Endothelial cell of umbilical vein (primary cell): ENCODE measurements around the gene SELENOF. TPM values are rescaled to one million over a fixed set of nuclear protein-coding genes. Genes with fewer than 3 reads are reported as not detected.

Source experiments
- BruUV-seq: library from RNA; stranded (reverse); fragments of 400-500 nt; replicated peaks from 2 replicates; lab custom pipeline; 2021; lab: Mats Ljungman, UMichigan
- CTCF ChIA-PET: fragments of 300-600, 350-600 bp; sonication (Branson Sonifier 250); formaldehyde crosslinking; loops from one replicate; lab custom pipeline; 2021; ENCODE audit warnings: antibody characterized with exemption, inconsistent platforms; lab: Charles Lee
- POLR2A ChIA-PET: fragments of 300-600, 350-600 bp; sonication (Branson Sonifier 250); formaldehyde crosslinking; loops from one replicate; lab custom pipeline; 2021; ENCODE audit warnings: antibody characterized with exemption, inconsistent platforms; lab: Charles Lee
- DNase-seq: peaks from one replicate; pipeline ENCODE4 v3.0.0-alpha.2; 2011; ENCODE audit warnings: low read depth, low spot score
- FAIRE-seq: peaks from 2 replicates; lab custom pipeline; 2011; peaks lifted over from hg19 to GRCh38; lab: Jason Lieb, UNC
- H2AFZ ChIP-seq: 2 replicates; pipeline ENCODE4 v1.6.0; 2012; ENCODE audit warnings: low read depth, low read length, control low read depth, inconsistent platforms
- H3K27ac ChIP-seq: 2 replicates; pipeline ENCODE4 v1.5.1; 2011; ENCODE audit warnings: low read depth, mild to moderate bottlenecking, control low read depth, low read length, moderate library complexity; ENCODE audit not compliant: insufficient read depth
- H3K27me3 ChIP-seq, 2 experiments: 2 replicates each; pipeline versions ENCODE4 v1.6.0 to v1.6.1; 2011; ENCODE audit warnings: low read length in 2 of 2, mixed read lengths in 1 of 2; ENCODE audit not compliant: control insufficient read depth in 2 of 2, insufficient read depth in 2 of 2
- H3K36me3 ChIP-seq, 2 experiments: 2 replicates in 1 of 2; 3 replicates in 1 of 2; pipeline ENCODE4 v1.5.1; 2011; ENCODE audit warnings: low read length in 2 of 2, mild to moderate bottlenecking in 1 of 2, moderate library complexity in 1 of 2; ENCODE audit not compliant: control insufficient read depth in 2 of 2, insufficient read depth in 2 of 2; ENCODE audit errors: extremely low read depth in 1 of 2
- H3K4me1 ChIP-seq: 3 replicates; pipeline ENCODE4 v1.5.1; 2011; ENCODE audit warnings: mild to moderate bottlenecking, low read length; ENCODE audit not compliant: control insufficient read depth, insufficient read depth; ENCODE audit errors: extremely low read depth
- H3K4me2 ChIP-seq: 2 replicates; pipeline ENCODE4 v1.6.1; 2011; ENCODE audit warnings: low read length, control low read depth, mixed read lengths; ENCODE audit not compliant: insufficient read depth
- H3K4me3 ChIP-seq, 3 experiments: fragments of 200-600 bp in 1 of 3; sonication (generic), shearing (Covaris generic) in 1 of 3; replicated peaks in 1 of 3; 2 replicates each; pipeline ENCODE4 v1.5.1; 2011 to 2016; ENCODE audit warnings: control low read depth in 3 of 3, low read length in 3 of 3, mild to moderate bottlenecking in 2 of 3, inconsistent platforms in 1 of 3, low read depth in 1 of 3, moderate library complexity in 1 of 3; ENCODE audit not compliant: insufficient read depth in 1 of 3
- H3K79me2 ChIP-seq: 2 replicates; pipeline ENCODE4 v1.6.0; 2012; ENCODE audit warnings: low read length, inconsistent platforms; ENCODE audit not compliant: control insufficient read depth, insufficient read depth
- H3K9ac ChIP-seq: replicated peaks from 2 replicates; pipeline ENCODE3; 2011; ENCODE audit warnings: low read length, control low read depth; ENCODE audit not compliant: insufficient read depth; ENCODE audit errors: extremely low read depth
- H3K9me1 ChIP-seq: replicated peaks from 3 replicates; pipeline ENCODE4 v1.6.0; 2011; ENCODE audit warnings: mild to moderate bottlenecking, low read length; ENCODE audit not compliant: control insufficient read depth, insufficient read depth; ENCODE audit errors: extremely low read depth
- H3K9me3 ChIP-seq: replicated peaks from 2 replicates; pipeline ENCODE4 v1.5.1; 2012; ENCODE audit warnings: low read length, inconsistent platforms; ENCODE audit not compliant: control insufficient read depth, insufficient read depth
- H4K20me1 ChIP-seq: replicated peaks from 2 replicates; pipeline ENCODE3; 2011; ENCODE audit warnings: mild to moderate bottlenecking, low read length; ENCODE audit not compliant: control insufficient read depth, insufficient read depth; ENCODE audit errors: extremely low read depth
- EZH2 ChIP-seq: IDR thresholded peaks from 2 replicates; pipeline ENCODE4 v1.6.1; 2012; ENCODE audit warnings: borderline replicate concordance, low read depth, mild to moderate bottlenecking, moderate library complexity, low read length, inconsistent platforms; ENCODE audit not compliant: severe bottlenecking
- FOS ChIP-seq: IDR thresholded peaks from 2 replicates; pipeline ENCODE4 v1.6.1; 2011; ENCODE audit warnings: mild to moderate bottlenecking, low read length, moderate library complexity, borderline replicate concordance; ENCODE audit not compliant: insufficient read depth
- GATA2 ChIP-seq: IDR thresholded peaks from 2 replicates; pipeline ENCODE4 v1.7.0; 2011; ENCODE audit warnings: low read depth, mild to moderate bottlenecking, moderate library complexity, mixed read lengths, low read length; ENCODE audit not compliant: insufficient read length, insufficient read depth
- JUN ChIP-seq: IDR thresholded peaks from 2 replicates; pipeline ENCODE4 v1.6.1; 2011; ENCODE audit warnings: borderline replicate concordance, low read depth; ENCODE audit not compliant: insufficient read length, insufficient read depth
- MYC ChIP-seq: IDR thresholded peaks from one replicate; pipeline ENCODE4 v1.6.1; 2011; ENCODE audit warnings: mild to moderate bottlenecking, low read depth, low read length
- POLR2A ChIP-seq: IDR thresholded peaks from 2 replicates; pipeline ENCODE4 v1.6.1; 2012; ENCODE audit warnings: low read depth, mild to moderate bottlenecking, control low read depth, low read length
- POLR2AphosphoS5 ChIP-seq: IDR thresholded peaks from 2 replicates; pipeline ENCODE4 v1.6.1; 2012; ENCODE audit warnings: low read depth, mild to moderate bottlenecking, control low read depth, low read length, moderate library complexity; ENCODE audit not compliant: insufficient read depth
- dilution Hi-C: fragments of 300-500 bp; cut with MboI; formaldehyde crosslinking; loops from one replicate; pipeline ENCODE4 v1.15.0; 2019; ENCODE audit warnings: low sequenced_read_pairs; ENCODE audit not compliant: extremely low pct_ligation_motif_present
- intact Hi-C: fragments of 100-400 bp; cut with micrococcal nuclease; formaldehyde crosslinking; loops from one replicate; pipeline ENCODE4 v1.10.0; 2022
- polyA plus RNA-seq, 4 experiments: library from polyadenylated mRNA; depleted of rRNA in 3 of 4; stranded (reverse) in 3 of 4; unstranded in 1 of 4; fragments of >200 nt; gene quantifications; 2 replicates each; pipeline versions ENCODE4 v1.2.1 to v1.2.3, GENCODE V29; 2011 to 2012; ENCODE audit warnings: missing spikeins in 1 of 4
- total RNA-seq: library from RNA; stranded (reverse); gene quantifications from 2 replicates; pipeline ENCODE4 v1.2.3, GENCODE V29; 2021
- TF ChIP-seq, protein P1 (sequence below): IDR thresholded peaks from 2 replicates; pipeline ENCODE4 v1.6.1; 2011; ENCODE audit not compliant: insufficient read depth, insufficient read length
- TF ChIP-seq, protein P2 (sequence below), 2 donors: IDR thresholded peaks; 1 replicate in 1 of 2; 2 replicates in 1 of 2; pipeline ENCODE4 v1.5.1; 2011; ENCODE audit warnings: low read length in 2 of 2, mild to moderate bottlenecking in 2 of 2, moderate library complexity in 2 of 2, control low read depth in 1 of 2, inconsistent platforms in 1 of 2, low read depth in 1 of 2; ENCODE audit not compliant: insufficient read depth in 1 of 2; ENCODE audit errors: extremely low read depth in 1 of 2

Gene SELENOF
- total and polyA plus RNA-seq, 2 donors (not counting 3 experiments of a cell fraction or from before 2014, with no cell fraction given): 102 to 202 TPM

DNA sequence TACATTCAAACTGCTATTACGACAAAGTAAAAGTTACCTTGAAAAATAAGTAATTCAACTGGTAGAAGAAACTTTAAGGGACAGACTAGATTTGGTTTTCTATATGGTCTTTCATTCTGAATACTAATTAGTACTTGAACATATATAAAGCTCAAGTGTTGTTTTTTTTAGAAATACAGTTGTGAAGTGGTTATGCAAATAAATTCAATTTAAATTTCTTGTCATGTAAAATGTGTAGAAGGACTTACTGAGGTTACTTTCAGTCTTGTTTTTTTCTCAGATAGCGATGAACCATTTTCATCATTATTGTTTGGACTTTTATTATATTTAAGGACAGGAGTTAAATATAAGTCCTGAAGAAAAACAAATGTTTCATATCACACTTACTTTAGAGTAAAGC, 24.9 kb upstream of the SELENOF start:
- no peaks in the 10 kb centered on the region for H3K9me1 ChIP-seq
- H3K9ac ChIP-seq: no peak overlapping the region
- no peak for DNase-seq
- H3K4me1 ChIP-seq: peaks cover 7% of the 10 kb centered on the region
- FAIRE-seq: no peak
- no peak overlapping the region for H2AFZ ChIP-seq
- H3K27me3 ChIP-seq: no peaks in the 10 kb centered on the region
- H3K27ac ChIP-seq: no peak overlapping the region
- ChIA-PET POLR2A (no interaction called here), CTCF (interaction anchor here (0.9 to 1.1 kb wide), 2 partner anchors 19 to 96 kb away, joined by 3 read pairs; no protein-coding TSS in a partner anchor)
- BruUV-seq: no TSS peak
- dilution Hi-C loops (no loop called here), intact Hi-C loops (no loop called here)
- no peaks in the 10 kb centered on the region for H3K36me3 ChIP-seq
- H3K9me3 ChIP-seq: no peaks in the 10 kb centered on the region
- peaks cover 17% of the 10 kb centered on the region for H3K79me2 ChIP-seq
- TF ChIP-seq FOS: no peak
- no peak for TF ChIP-seq POLR2A
- no peak for TF ChIP-seq POLR2AphosphoS5
- no peak for TF ChIP-seq JUN
- no peak for TF ChIP-seq MYC
- TF ChIP-seq, protein P1, sequence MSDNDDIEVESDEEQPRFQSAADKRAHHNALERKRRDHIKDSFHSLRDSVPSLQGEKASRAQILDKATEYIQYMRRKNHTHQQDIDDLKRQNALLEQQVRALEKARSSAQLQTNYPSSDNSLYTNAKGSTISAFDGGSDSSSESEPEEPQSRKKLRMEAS: no peak
- no peak for TF ChIP-seq EZH2
- no peak for TF ChIP-seq GATA2
- TF ChIP-seq, protein P2, sequence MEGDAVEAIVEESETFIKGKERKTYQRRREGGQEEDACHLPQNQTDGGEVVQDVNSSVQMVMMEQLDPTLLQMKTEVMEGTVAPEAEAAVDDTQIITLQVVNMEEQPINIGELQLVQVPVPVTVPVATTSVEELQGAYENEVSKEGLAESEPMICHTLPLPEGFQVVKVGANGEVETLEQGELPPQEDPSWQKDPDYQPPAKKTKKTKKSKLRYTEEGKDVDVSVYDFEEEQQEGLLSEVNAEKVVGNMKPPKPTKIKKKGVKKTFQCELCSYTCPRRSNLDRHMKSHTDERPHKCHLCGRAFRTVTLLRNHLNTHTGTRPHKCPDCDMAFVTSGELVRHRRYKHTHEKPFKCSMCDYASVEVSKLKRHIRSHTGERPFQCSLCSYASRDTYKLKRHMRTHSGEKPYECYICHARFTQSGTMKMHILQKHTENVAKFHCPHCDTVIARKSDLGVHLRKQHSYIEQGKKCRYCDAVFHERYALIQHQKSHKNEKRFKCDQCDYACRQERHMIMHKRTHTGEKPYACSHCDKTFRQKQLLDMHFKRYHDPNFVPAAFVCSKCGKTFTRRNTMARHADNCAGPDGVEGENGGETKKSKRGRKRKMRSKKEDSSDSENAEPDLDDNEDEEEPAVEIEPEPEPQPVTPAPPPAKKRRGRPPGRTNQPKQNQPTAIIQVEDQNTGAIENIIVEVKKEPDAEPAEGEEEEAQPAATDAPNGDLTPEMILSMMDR (IDR thresholded peaks at IDR 0.05; ENCODE audit: extremely low read depth in 1 of 2, insufficient read depth in 1 of 2, low read depth in 1 of 2, low read length in 2 of 2): no peak
- H4K20me1 ChIP-seq: no peaks in the 10 kb centered on the region
- no peak overlapping the region for H3K4me3 ChIP-seq
- H3K4me2 ChIP-seq: no peak overlapping the region
